Measurements from ENCODE around the gene OSBPL1A. TPM values are rescaled to one million over a fixed set of nuclear protein-coding genes. Genes with fewer than 3 reads are reported as not detected.

Gene OSBPL1A
- polyA plus RNA-seq, 1 donor = 30.3 TPM

DNA sequence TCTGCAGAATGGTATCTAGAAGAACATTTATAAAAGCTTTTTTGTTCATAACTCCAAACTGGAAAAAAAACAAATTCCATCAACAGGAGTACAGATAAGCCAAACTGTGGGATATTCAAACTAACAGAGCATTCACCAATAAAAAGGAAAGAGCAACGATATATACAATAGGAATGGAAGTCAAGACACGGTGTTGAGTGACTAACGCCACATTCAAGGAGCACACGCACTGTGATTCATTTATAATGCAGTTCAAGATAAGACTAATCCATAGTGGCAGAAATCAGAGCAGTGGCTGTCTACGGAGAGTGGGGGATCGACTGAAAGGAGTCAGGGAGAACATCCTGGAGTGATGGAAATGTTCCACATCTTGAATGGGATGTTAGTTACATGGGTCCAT, 188.1 kb downstream of the OSBPL1A start:
- DNase-seq = no peak
- Histone ChIP-seq H3K4me3 (ENCODE audit: low read length) (no peak overlapping the region), H3K4me1 (ENCODE audit: control insufficient read depth, insufficient read depth, low read length) (peaks cover 2% of the 10 kb centered on the region), H3K27ac (ENCODE audit: low read length) (no peak overlapping the region), H3K27me3 (ENCODE audit: control insufficient read depth, insufficient read depth, low read length) (no peaks in the 10 kb centered on the region), H3K9me3 (ENCODE audit: control insufficient read depth, low read depth, low read length) (no peaks in the 10 kb centered on the region), H3K36me3 (ENCODE audit: control insufficient read depth, insufficient read depth, low read length) (no peaks in the 10 kb centered on the region)
- 83% methylated on average over 1 of the region's 6 CpGs for WGBS (ENCODE audit: insufficient coverage, low lambda C conversion rate)

DNA sequence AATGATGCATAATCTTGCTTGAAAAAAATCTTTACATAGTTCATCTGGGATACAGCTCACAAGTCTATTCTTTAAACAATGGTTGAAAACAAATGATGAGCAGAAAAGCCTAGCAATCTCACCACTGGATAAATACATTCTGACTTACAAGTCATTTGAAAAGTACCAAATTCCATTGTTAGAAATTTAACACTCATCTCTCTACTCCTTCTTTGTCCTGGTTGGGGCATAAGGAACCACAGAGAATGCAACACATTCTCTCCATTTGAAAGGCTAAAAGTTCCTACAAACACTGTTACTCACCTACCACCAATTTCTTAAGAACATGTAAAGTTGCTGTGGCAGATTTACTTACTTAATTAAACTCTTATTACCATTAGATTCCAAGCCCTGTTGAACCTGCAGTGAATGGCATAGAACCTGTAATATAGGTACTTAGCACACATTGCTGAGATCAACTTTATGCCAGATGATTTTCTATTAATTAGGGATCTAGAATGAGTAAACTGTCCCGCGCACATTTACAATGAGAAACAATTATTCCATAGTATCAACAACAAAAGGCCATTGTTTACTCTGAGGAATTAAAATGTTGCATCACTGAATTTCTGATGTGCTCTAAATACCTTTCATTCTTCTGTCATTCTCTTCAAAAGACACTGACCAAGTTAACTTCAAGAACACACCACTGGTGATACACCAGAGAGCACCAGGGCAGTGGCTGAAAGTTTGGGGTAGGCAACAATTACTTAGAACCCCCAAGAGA, 189.2 kb downstream of the OSBPL1A start:
- no peak for DNase-seq
- Histone ChIP-seq H3K4me1 (ENCODE audit: control insufficient read depth, insufficient read depth, low read length) (no peaks in the 10 kb centered on the region), H3K27ac (ENCODE audit: low read length) (no peak overlapping the region), H3K27me3 (ENCODE audit: control insufficient read depth, insufficient read depth, low read length) (no peaks in the 10 kb centered on the region), H3K9me3 (ENCODE audit: control insufficient read depth, low read depth, low read length) (no peaks in the 10 kb centered on the region), H3K4me3 (ENCODE audit: low read length) (no peak overlapping the region), H3K36me3 (ENCODE audit: control insufficient read depth, insufficient read depth, low read length) (no peaks in the 10 kb centered on the region)
- WGBS (ENCODE audit: insufficient coverage, low lambda C conversion rate) = 50% methylated on average over 2 of the region's 2 CpGs

DNA sequence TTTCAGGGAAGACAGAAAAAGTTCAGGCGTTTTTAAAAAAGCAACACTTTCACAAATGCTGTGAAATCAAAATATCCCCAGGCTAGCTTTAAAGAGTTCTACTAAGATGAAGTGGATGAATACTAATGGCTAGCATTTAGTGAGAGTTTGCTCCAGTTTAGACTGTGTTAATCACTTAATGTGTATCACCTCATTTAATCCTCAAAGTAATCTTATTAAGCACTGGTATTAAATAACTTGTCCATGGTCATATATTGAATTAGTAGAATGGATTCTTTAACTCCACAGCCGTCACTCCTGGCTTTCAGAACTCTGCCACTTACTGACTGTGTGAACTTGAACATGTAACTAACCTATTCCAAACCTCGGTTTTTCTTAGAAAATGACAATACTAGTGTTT, 192.7 kb downstream of the OSBPL1A start:
- no peaks in the 10 kb centered on the region for H3K27me3 ChIP-seq (ENCODE audit: control insufficient read depth, insufficient read depth, low read length)
- no peak for DNase-seq
- WGBS (ENCODE audit: insufficient coverage, low lambda C conversion rate) = no CpG with 5 or more reads among the region's 3 CpGs

DNA sequence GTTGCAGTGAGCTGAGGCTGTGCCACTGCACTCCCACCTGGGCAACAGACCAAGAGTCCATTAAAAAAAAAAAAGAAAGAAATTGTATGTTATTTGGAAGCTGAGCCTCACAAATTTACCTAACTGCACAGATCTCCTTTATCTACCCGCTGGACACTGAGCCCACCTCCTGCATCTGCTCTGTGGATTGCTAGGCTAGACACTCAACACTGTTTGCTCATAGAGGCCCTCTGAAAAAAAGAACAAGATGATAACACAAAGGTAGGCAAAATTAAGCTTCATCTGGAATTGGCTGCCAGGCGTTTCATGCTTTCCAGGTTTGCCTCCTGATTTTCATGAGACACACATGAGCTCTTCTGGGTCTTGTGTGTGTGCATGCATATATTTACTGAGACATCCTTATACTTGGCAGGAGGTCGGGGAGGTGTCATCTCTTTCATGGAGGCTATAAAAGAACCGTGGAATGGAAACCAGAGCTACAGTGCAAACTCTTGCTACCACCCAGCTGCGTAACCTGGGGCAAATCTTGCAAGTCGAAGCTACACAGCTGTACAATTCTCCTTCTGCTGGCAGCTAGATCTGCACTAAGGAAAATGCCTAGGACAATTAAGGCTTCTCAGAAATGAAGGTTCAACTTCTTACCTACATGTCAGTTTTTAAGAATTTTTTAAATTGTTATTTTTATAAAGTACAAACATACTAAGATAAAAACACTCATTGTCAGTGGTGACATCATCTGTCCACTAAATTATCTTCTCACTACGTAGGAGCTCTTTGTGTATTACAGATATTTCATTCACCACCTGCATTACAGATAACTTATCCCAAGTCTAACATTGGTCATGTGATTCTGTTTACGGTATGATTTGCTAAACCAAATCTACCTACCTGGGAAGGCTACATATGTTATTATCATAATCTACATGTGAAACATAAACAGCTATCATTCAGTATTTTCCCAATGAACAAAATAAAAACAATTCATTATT, 195.6 kb downstream of the OSBPL1A start:
- no peaks in the 10 kb centered on the region for H3K9me3 ChIP-seq (ENCODE audit: control insufficient read depth, low read depth, low read length)
- H3K4me3 ChIP-seq (ENCODE audit: low read length) = no peak overlapping the region
- DNase-seq = no peak
- H3K27ac ChIP-seq (ENCODE audit: low read length) = no peak overlapping the region
- no peaks in the 10 kb centered on the region for H3K4me1 ChIP-seq (ENCODE audit: control insufficient read depth, insufficient read depth, low read length)
- no peaks in the 10 kb centered on the region for H3K27me3 ChIP-seq (ENCODE audit: control insufficient read depth, insufficient read depth, low read length)
- 50% methylated on average over 1 of the region's 8 CpGs for WGBS (ENCODE audit: insufficient coverage, low lambda C conversion rate)
- no peaks in the 10 kb centered on the region for H3K36me3 ChIP-seq (ENCODE audit: control insufficient read depth, insufficient read depth, low read length)

More for the DNA sequence above, 192.7 kb downstream of the OSBPL1A start:
- no peaks in the 10 kb centered on the region for H3K9me3 ChIP-seq (ENCODE audit: control insufficient read depth, low read depth, low read length)
- H3K27ac ChIP-seq (ENCODE audit: low read length) = no peak overlapping the region
- H3K36me3 ChIP-seq (ENCODE audit: control insufficient read depth, insufficient read depth, low read length) = no peaks in the 10 kb centered on the region
- H3K4me1 ChIP-seq (ENCODE audit: control insufficient read depth, insufficient read depth, low read length) = no peaks in the 10 kb centered on the region
- no peak overlapping the region for H3K4me3 ChIP-seq (ENCODE audit: low read length)

DNA sequence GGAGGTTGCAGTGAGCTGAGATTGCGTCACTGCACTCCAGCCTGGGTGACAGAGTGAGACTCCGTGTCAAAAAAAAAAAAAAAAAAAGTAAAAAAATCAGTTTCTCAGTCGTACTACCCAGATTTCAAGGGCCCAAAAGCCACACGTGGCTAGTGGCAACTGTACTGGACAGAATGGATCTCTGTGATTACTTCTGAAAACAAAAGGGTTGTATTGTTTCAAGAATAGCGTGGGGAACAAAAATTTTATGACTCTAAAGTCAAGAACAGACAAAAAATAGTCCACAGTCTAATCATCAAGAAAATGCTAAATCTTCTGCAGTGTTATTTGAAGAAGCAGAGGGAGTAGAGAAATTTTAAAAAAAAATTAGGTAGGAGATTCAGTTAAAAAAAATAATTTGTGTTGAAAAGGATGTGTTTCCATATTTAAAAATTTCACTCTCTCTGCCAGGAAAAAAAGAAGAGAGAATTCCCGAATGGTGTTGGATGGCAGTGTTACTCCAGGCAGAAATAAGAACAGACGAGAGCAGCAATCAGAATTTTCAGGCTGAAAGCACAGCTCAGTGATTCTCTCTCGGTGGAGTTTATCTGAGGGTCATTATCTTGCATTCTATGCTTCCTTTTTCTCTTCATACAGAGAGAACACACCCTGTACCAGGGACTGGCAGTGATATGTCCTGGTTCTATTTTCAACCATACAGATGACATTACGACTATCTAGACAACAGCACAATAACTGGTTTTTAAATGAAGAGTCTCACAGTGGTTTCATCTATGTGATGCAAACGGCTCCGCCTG, 196.9 kb downstream of the OSBPL1A start:
- no peaks in the 10 kb centered on the region for H3K4me1 ChIP-seq (ENCODE audit: control insufficient read depth, insufficient read depth, low read length)
- no peak overlapping the region for H3K4me3 ChIP-seq (ENCODE audit: low read length)
- DNase-seq = no peak
- no peak overlapping the region for H3K27ac ChIP-seq (ENCODE audit: low read length)
- no peaks in the 10 kb centered on the region for H3K36me3 ChIP-seq (ENCODE audit: control insufficient read depth, insufficient read depth, low read length)
- no peaks in the 10 kb centered on the region for H3K9me3 ChIP-seq (ENCODE audit: control insufficient read depth, low read depth, low read length)
- no peaks in the 10 kb centered on the region for H3K27me3 ChIP-seq (ENCODE audit: control insufficient read depth, insufficient read depth, low read length)
- WGBS (ENCODE audit: insufficient coverage, low lambda C conversion rate) = 94% methylated on average over 3 of the region's 11 CpGs

DNA sequence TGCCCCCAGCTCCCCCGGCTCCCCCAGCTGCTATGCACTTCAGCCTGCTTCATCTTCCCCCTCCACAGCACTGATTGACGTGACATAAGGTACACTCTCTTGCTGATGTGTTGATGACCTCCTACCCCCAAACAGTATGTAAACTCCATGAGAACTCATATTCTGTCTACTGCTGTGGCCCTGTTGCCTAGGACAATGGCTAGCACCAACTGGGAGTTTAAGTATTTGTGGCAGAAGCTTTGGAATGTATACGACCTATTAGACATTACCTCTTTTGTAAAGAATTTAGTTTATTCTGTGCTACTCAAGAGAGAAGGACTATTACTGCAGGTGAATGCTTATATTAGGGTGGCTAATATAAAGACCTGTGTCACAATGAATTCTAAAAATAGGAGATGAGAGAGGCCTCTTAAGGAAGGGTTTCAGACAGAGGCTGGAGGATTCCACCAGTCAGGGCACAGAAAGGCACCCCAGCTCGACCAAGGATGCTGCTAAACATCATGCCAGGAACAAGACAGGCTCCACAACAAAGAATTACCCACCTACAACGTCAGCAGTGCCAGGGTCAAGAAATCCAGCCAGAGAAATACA, 198.2 kb downstream of the OSBPL1A start:
- Histone ChIP-seq H3K9me3 (ENCODE audit: control insufficient read depth, low read depth, low read length) (no peaks in the 10 kb centered on the region), H3K27me3 (ENCODE audit: control insufficient read depth, insufficient read depth, low read length) (no peaks in the 10 kb centered on the region), H3K4me3 (ENCODE audit: low read length) (no peak overlapping the region), H3K4me1 (ENCODE audit: control insufficient read depth, insufficient read depth, low read length) (no peaks in the 10 kb centered on the region), H3K36me3 (ENCODE audit: control insufficient read depth, insufficient read depth, low read length) (no peaks in the 10 kb centered on the region), H3K27ac (ENCODE audit: low read length) (no peak overlapping the region)
- WGBS (ENCODE audit: insufficient coverage, low lambda C conversion rate) = no CpG with 5 or more reads among the region's 5 CpGs
- no peak for DNase-seq

DNA sequence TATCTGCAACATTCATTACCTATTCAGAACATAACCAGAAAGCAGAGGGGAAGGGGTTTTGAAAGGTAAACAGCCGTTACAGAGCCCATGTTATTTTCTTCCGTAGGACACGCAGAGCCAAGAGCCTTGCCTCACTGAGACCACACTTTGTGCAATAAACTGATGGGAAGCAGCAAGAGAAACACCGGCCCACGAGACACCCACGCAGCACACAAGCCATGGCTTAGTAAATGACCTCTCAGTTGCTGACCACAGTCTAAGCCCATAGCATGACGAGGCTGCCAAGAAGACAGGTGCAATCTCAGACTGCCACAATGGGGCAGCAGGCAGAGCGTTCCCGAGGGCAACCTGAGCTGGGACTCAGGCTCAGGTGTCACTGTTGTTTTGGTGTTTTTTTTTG, 199.2 kb downstream of the OSBPL1A start:
- no CpG with 5 or more reads among the region's 9 CpGs for WGBS (ENCODE audit: insufficient coverage, low lambda C conversion rate)
- DNase-seq = no peak
- Histone ChIP-seq H3K27ac (ENCODE audit: low read length) (no peak overlapping the region), H3K27me3 (ENCODE audit: control insufficient read depth, insufficient read depth, low read length) (no peaks in the 10 kb centered on the region), H3K4me1 (ENCODE audit: control insufficient read depth, insufficient read depth, low read length) (no peaks in the 10 kb centered on the region), H3K4me3 (ENCODE audit: low read length) (no peak overlapping the region), H3K9me3 (ENCODE audit: control insufficient read depth, low read depth, low read length) (no peaks in the 10 kb centered on the region), H3K36me3 (ENCODE audit: control insufficient read depth, insufficient read depth, low read length) (no peaks in the 10 kb centered on the region)

DNA sequence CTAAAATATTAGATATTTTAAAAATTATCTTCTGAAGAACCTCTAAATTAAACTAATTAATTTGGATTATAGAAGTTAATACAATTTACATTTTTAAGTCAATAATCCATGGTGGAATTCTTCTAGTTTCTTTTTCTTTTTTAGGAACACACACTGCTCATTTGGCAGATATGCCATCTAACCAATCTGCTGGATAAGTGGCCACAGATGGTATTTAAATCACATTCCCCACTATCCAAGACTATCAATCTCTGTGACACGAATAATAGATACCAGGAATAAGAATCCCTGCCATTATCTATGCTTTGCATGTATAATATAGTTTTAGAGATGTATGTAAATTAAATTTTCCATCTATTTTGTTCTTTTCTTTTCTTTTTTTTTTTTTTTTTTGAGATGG, 200.2 kb downstream of the OSBPL1A start:
- Histone ChIP-seq H3K36me3 (ENCODE audit: control insufficient read depth, insufficient read depth, low read length) (no peaks in the 10 kb centered on the region), H3K4me1 (ENCODE audit: control insufficient read depth, insufficient read depth, low read length) (no peaks in the 10 kb centered on the region), H3K27ac (ENCODE audit: low read length) (no peak overlapping the region), H3K4me3 (ENCODE audit: low read length) (no peak overlapping the region), H3K9me3 (ENCODE audit: control insufficient read depth, low read depth, low read length) (no peaks in the 10 kb centered on the region), H3K27me3 (ENCODE audit: control insufficient read depth, insufficient read depth, low read length) (no peaks in the 10 kb centered on the region)
- no peak for DNase-seq
- WGBS (ENCODE audit: insufficient coverage, low lambda C conversion rate) = no CpG with 5 or more reads among the region's 1 CpG

DNA sequence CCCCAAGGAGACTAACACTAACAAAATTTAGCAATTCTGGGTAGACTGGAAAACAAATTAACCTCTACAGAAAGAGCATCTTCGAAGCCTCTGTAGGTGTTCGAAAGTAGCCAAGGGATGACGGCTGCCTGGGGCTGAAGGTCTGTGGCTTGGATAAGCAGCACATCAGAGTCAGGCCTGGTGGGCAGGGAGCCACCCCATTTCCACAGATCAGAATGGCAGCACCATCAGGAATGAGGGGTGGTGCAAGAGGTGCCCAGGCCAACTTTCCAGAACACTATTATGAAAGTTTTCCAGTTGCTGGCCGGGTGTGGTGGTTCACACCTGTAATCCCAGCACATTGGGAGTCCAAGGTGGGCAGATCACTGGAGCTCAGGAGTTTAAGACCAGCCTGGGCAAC, 200.9 kb downstream of the OSBPL1A start:
- no peaks in the 10 kb centered on the region for H3K36me3 ChIP-seq (ENCODE audit: control insufficient read depth, insufficient read depth, low read length)
- H3K4me1 ChIP-seq (ENCODE audit: control insufficient read depth, insufficient read depth, low read length) = no peaks in the 10 kb centered on the region
- no peaks in the 10 kb centered on the region for H3K9me3 ChIP-seq (ENCODE audit: control insufficient read depth, low read depth, low read length)
- no peak for DNase-seq
- no CpG with 5 or more reads among the region's 4 CpGs for WGBS (ENCODE audit: insufficient coverage, low lambda C conversion rate)
- no peak overlapping the region for H3K27ac ChIP-seq (ENCODE audit: low read length)
- H3K27me3 ChIP-seq (ENCODE audit: control insufficient read depth, insufficient read depth, low read length) = no peaks in the 10 kb centered on the region
- no peak overlapping the region for H3K4me3 ChIP-seq (ENCODE audit: low read length)

All from large intestine (tissue), 3 donors.